ENCODE data around the gene PTGES2. TPM values are rescaled to one million over a fixed set of nuclear protein-coding genes. Genes with fewer than 3 reads are reported as not detected.

The PTGES2 gene
- total and polyA plus RNA-seq, 2 of the 13 experiments (the other 11 are each of a cell fraction or from before 2014, with no cell fraction given): 63.7 to 79.8 TPM

GRCh38 chr9:128097543-128098296 is 29.8 kb downstream of the PTGES2 start (continued):
- TF ChIP-seq, protein P1, sequence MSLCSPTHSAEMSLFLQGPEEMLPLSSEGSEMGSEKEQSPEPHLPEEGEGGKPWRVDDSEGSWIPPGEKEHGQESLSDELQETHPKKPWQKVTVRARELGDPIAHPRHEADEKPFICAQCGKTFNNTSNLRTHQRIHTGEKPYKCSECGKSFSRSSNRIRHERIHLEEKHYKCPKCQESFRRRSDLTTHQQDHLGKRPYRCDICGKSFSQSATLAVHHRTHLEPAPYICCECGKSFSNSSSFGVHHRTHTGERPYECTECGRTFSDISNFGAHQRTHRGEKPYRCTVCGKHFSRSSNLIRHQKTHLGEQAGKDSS (CRISPR knock-in tag; IDR thresholded peaks at IDR 0.05; ENCODE audit: borderline replicate concordance, low read depth): no peak; the same call in 1 of the 2 replicates
- TF ChIP-seq KMT2A (CRISPR knock-in tag; IDR thresholded peaks at IDR 0.05): 0 out of 2 replicates have a peak, but pooled peaks have one; percentile 54
- no peak for TF ChIP-seq ZFY (CRISPR knock-in tag; IDR thresholded peaks at IDR 0.05)
- TF ChIP-seq ERF (CRISPR knock-in tag; IDR thresholded peaks at IDR 0.05): no peak
- no peak for TF ChIP-seq PHF20 (CRISPR knock-in tag; IDR thresholded peaks at IDR 0.05)
- TF ChIP-seq, protein P2, sequence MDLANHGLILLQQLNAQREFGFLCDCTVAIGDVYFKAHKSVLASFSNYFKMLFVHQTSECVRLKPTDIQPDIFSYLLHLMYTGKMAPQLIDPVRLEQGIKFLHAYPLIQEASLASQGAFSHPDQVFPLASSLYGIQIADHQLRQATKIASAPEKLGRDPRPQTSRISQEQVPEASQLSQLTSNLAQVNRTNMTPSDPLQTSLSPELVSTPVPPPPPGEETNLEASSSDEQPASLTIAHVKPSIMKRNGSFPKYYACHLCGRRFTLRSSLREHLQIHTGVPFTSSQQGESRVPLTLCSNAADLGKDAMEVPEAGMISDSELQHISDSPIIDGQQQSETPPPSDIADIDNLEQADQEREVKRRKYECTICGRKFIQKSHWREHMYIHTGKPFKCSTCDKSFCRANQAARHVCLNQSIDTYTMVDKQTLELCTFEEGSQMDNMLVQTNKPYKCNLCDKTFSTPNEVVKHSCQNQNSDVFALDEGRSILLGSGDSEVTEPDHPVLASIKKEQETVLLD (CRISPR knock-in tag; IDR thresholded peaks at IDR 0.05; ENCODE audit: low read depth): no peak
- 0 out of 2 replicates have a peak, but pooled peaks have one; percentile 5 for TF ChIP-seq TFDP1 (CRISPR knock-in tag; IDR thresholded peaks at IDR 0.05; ENCODE audit: borderline replicate concordance)
- TF ChIP-seq, protein P3, sequence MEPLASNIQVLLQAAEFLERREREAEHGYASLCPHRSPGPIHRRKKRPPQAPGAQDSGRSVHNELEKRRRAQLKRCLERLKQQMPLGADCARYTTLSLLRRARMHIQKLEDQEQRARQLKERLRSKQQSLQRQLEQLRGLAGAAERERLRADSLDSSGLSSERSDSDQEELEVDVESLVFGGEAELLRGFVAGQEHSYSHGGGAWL (CRISPR knock-in tag; IDR thresholded peaks at IDR 0.05): no peak
- TF ChIP-seq PBX3 (CRISPR knock-in tag; IDR thresholded peaks at IDR 0.05; ENCODE audit: borderline replicate concordance): no peak
- no peak for TF ChIP-seq ZNF253 (CRISPR knock-in tag; IDR thresholded peaks at IDR 0.05; ENCODE audit: borderline replicate concordance)
- TF ChIP-seq HOXA3 (CRISPR knock-in tag; IDR thresholded peaks at IDR 0.05): 0 out of 2 replicates have a peak, but pooled peaks have one; percentile 61
- TF ChIP-seq NFAT5 (CRISPR knock-in tag; IDR thresholded peaks at IDR 0.05): 0 out of 2 replicates have a peak, but pooled peaks have one; percentile 12
- TF ChIP-seq ZSCAN22 (CRISPR knock-in tag; IDR thresholded peaks at IDR 0.05): peak; percentile 7; the same call in 1 of the 2 replicates
- peak; percentile 67; the same call in 1 of the 2 replicates for TF ChIP-seq ZNF460 (CRISPR knock-in tag; IDR thresholded peaks at IDR 0.05; ENCODE audit: borderline replicate concordance)
- peak; percentile 73; the same call in 1 of the 2 replicates for TF ChIP-seq CAMTA2 (CRISPR knock-in tag; IDR thresholded peaks at IDR 0.05; ENCODE audit: borderline replicate concordance)
- no peak; the same call in 1 of the 2 replicates for TF ChIP-seq ZNF446 (CRISPR knock-in tag; IDR thresholded peaks at IDR 0.05)
- TF ChIP-seq ZNF556 (CRISPR knock-in tag; IDR thresholded peaks at IDR 0.05; ENCODE audit: borderline replicate concordance): 0 out of 2 replicates have a peak, but pooled peaks have one; percentile 3
- TF ChIP-seq MXD4 (CRISPR knock-in tag; IDR thresholded peaks at IDR 0.05): no peak
